GM21619 (cell line): ENCODE data around the gene ERCC4.

Experiments
- ATAC-seq: cut with Tn5 transposase; IDR thresholded peaks from one replicate; pipeline ENCODE4 v1.9.1; 2021; ENCODE audit not compliant: unreplicated experiment

Gene ERCC4

DNA sequence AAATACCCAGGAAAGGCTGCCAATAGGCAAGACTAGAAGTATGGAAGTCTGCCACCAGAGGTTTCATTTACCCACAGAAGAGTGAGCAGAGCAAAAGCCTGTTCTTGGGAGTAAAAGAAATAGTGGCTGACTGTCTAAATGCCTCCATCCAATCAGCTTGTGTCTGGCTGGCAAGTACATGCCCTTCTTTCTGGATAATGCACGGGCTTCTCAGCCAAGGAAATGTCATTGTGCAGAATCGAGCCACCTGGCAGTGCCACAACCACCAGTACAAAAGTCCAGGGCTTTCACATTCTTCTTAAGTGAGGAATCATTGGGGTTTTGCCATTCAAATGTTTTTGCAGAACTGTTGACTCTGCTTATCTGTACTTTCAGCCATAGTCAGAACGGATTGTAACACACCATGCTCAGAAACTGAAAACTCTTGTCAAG is 10.1 kb upstream of the ERCC4 start:
- no peak for ATAC-seq

DNA sequence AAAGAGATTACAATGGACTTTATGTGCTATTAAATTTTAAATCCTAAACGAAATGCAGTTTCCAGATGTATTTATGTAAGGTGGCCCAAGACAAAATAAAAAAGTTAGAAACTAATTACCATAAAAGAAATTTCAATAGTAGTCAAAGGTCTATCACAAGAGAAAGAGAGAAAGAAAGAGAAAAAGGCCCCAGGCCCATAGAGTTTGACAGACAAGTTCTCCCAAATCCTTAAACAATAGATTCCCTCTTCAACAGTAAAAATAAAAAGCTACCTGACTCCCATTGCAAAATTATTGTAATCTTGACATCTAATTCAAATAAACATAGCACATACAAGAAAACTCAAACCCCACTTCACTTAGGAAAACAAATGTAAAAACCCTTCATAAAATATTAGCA is 8.6 kb upstream of the ERCC4 start:
- ATAC-seq: no peak

DNA sequence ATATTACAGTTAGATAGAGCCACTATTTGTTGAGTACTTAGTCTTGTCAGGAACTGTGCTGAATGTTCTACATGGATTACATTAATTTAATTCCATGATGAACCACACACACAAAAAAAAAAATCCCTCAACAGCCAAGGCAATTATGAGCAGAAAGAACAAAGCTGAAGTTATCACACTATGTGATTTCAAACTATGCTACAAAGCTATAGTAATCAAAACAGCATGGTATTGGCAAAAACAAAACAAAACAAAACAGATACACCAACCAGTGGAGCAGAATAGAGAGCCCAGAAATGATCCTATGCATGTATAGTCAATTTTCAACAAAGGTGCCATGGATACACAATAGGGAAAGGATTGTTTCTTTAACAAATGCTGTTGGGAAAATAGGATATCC is 8.1 kb upstream of the ERCC4 start:
- ATAC-seq: no peak

DNA sequence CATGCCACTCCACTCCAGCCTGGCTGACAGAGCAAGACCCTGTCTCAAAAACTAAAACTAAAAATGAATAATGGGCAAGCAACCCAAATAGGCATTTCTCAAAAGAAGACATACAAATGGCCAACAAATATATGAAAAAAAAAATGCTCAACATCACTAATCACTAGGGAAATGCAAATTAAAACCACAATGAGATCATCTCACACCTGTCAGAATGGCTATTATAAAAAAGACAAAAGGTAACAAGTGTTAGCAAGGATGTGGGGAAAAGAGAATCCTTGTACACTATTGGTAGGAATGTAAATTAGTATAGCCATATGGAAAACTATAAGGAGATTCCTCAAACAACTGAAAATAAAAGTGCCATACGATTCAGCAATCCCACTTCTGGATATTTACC is 7.1 kb upstream of the ERCC4 start:
- ATAC-seq: no peak

DNA sequence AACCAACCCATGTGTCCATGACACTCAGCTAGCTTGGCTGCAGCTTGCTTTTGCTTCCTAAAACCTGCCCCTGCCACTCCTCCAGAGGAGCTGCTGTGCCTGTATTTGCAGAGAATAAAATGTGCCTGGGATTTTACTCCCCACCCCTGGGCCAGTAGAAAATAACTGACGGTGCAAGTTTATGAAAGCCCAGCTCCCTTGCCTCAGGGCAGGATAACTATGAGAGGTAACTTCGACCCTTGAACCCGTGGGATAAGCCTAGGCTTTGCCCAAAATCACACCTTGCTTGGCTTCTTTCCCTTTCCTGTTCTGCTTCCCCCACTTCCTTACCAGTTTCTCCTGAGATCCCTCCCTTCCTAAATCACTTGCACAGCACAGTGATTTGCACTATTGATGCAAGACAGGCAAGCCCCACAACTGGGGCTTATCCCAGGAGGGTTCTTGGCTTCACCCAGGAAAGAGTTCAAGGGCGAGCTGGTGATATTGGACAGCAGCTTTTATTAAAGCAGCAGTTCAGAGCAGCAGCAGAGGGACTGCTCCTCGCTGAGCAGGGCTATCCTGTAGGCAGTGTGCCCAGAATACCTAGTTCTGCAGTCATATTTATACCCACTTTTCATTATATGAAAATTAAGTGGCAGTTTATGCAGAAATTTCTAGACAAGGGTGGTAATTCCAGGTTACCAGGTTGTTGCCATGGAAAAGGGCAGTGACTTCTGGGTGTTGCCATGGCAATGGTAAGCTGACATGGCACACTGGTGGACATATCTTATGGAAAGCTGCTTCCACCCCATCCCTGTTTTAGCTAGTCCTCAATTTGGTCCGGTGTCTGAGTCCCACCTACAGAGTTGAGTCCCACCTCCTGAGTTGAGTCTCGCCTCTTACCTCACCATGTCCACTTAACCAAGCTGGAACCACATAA is 6.3 kb upstream of the ERCC4 start:
- ATAC-seq: no peak

DNA sequence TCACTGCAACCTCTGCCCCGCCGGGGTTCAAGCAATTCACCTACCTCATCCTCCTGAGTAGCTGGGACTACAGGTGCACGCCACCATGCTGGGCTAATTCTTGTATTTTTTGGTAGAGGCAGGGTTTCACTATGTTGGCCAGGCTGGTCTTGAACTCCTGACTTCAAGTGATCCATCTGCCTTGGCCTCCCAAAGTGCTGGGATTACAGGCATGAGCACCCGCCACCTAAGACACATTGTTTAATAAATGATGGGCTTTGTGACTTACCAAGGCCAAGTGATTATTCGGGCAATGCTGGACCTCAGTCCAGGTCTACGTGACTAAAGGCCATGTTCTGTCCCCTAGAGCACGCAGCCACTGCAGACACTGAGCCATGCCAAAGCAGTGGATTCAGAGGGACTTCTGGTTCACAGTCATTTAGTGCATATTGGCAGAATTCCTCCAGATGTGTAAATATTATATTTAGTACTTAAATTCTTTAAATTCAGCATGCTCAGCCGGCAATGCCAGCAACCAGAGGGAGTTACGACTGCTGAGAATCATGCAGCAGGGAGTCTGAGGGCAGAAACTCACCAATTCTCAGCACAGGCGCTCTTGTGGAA is 4.8 kb upstream of the ERCC4 start:
- ATAC-seq: no peak

DNA sequence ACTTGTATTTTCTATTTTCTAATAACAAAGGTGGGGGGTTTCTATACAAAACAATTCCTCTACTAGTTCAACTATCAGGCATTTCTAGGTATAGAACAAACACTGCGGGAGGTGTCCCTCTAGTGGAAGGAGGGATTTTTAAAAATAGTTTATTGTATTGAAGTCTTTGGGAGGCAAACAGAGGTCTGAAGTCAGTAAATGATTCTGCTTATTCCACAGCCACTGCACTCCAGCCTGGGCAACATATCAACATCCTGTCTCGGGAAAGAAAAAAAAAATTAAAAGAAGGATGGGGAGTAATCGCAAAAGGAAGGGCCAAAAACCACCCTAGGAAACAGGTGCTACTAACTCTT is 648 bp upstream of the ERCC4 start:
- no peak for ATAC-seq

DNA sequence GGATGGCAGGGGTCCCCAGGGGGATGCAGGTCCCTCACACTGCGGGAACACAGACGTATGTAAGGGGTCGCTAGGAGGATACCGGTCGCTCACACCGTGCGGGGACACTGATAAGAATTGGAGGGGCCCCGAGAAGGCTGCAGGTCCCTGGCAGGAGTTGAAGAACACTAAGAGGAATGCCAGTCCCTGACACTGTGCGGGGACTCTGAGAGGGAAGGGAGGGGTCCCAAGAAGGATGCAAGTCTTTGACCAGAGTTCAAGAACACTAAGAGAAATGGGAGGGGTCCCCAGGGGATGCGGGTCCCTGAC is 510 bp downstream of the ERCC4 start:
- peak; percentile 1 for ATAC-seq

DNA sequence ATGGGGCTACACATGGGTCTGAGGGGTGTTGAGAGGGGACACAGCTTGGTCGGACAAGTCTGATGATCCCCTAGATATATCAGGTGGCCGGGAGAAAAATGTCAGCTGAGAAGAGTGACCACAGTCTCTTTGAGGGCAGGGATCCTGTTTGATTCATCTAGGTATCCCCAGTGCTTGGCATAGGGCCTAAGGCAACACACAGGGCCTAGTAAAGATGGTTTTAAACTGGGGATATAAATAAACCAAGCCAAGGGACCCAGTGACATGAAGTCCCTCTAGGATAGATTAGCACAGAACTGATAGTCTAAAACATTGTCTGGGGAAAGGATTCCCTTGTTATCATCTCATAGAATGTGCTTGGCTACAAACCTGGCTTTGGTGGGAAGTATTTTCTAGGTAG is 1.4 kb downstream of the ERCC4 start:
- ATAC-seq: no peak

DNA sequence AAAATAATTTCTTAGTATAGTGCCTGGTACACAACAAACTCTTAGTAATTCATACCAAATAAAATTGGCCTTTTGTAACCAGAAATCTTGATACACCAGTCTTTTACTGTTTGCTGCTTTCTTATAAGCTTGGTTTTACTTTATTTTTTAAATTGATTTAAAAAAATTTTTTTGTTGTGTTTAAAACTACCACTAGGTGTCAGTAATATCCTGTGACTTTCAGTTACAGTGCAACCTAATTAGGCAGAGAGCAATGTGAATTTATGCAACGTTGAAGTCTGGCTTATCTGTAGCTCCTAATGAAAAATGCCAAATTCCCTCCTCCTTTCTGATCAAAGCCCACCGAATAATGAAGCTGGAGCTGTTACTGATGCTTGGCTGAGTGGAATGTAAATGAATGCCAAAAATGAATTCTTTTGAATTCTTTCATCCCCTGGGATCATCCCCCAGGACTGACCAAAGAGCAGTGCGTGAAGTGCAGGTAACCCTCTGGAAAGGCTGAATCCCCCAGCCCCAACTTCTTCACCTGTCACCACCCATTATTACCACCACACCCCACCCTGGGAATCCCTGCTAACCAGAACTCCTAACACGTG is 3.8 kb downstream of the ERCC4 start:
- ATAC-seq: no peak

DNA sequence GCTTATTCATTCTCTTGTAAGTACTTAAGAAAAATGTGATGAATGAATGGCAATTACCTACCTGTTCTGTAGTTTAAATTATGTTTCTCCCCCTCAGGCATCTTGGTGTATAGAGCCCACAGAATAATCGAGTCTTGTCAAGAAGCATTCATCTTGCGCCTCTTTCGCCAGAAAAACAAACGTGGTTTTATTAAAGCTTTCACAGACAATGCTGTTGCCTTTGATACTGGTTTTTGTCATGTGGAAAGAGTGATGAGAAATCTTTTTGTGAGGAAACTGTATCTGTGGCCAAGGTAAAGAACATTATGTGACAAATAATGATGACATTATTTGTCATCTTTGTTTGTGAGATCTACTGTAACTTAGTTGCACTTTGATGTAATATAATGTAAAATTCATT is 6.5 kb downstream of the ERCC4 start:
- no peak for ATAC-seq

DNA sequence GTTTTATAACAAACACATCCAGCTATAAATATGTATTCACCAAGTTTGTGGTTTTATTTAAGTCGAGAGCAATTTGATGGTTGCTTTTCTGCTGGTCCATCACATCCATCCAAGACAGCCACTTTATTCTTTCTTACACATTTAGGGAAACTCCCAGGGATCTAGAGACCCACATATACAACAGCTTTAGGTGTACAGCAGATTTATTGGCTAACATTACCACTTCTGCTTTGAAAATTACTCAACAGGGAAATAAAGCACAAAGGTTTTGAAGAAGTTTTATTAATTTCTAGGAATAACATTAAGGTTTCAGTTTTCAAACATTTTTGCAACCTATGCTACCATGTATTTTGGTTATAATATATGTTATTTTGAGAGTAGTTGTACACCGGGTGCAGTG is 6.9 kb downstream of the ERCC4 start:
- ATAC-seq: no peak

DNA sequence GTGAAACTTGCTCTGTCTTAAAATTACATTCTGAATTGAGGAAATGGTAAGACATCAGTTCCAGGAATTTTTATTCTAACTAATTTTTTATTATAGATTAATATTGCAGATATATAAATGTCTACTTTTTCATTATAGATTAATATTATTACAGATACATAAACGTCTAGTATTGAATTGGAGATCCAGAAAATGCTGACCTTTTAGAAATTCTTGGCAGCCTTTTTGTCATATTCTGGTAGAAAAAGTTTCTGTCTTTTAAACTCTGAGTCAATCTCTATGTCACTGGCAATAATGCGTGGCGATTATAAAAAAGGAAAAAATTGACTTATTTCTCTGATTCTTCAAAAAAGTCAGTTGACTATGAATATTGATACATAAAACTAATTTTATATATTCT is 8.7 kb downstream of the ERCC4 start:
- ATAC-seq: no peak

DNA sequence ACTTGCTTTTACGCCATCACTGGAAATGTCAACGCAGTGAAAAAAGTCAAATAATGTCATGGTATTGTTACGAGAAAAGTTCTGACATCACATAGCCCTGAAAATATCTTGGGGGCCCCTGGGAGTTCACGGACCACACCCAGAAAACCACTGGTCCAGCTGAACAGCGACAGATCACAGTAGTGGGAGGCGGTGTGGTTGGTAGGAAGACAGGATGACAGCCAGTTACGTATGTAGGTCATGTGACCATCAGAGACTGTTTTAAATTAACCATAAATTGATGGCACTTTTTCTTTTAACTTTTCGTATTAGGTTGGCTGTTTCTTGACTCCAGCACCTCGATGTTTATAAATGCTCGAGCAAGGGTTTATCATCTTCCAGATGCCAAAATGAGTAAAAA is 11.9 kb downstream of the ERCC4 start:
- no peak for ATAC-seq

DNA sequence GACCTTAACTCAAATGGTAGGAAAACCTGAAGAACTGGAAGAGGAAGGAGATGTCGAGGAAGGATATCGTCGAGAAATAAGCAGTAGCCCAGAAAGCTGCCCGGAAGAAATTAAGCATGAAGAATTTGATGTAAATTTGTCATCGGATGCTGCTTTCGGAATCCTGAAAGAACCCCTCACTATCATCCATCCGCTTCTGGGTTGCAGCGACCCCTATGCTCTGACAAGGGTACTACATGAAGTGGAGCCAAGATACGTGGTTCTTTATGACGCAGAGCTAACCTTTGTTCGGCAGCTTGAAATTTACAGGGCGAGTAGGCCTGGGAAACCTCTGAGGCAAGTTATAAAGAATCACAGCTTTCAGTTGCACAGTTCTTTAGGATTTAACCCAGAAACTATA is 15.5 kb downstream of the ERCC4 start:
- ATAC-seq: no peak

DNA sequence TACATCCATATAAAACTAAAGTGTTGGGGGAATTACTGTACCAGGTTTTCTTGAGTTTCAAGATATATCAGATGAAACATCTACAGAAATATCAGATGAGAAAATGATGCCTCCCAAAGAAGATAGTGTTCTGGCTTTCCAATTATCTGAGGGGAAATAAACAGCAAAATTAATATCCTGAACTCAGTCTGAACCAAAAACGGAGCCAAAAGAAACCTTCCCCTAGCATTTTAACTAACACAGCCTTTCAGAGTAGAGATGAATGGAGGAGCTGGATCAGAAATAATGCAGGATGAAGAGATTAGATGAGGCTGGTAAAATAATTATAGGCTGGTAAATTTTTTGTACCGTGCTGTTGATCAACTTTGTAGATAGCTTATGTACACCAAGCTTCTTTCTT is 16.2 kb downstream of the ERCC4 start:
- no peak for ATAC-seq

DNA sequence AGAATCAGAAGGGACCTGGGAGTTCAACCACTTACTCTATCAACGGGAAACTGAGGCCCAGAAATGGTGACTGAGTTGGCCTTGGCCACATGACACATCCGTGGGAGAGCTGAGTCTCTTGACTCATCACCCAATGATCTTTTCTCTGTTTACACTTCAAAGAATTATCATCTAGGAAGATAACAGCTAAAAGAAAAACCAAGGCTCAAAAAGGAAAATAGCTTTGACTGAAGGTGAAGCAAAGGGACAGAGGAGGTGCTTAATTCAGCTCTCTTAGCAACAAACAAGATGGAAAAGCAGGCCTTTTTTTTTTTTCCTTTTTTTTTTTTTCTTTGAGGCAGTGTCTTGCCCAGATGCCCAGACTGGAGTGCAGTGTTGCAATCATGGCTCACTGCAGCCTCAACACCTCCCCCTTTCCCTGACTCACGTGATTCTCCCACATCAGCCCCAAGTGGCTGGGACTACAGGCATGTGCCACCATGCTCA is 16.7 kb downstream of the ERCC4 start:
- ATAC-seq: no peak

DNA sequence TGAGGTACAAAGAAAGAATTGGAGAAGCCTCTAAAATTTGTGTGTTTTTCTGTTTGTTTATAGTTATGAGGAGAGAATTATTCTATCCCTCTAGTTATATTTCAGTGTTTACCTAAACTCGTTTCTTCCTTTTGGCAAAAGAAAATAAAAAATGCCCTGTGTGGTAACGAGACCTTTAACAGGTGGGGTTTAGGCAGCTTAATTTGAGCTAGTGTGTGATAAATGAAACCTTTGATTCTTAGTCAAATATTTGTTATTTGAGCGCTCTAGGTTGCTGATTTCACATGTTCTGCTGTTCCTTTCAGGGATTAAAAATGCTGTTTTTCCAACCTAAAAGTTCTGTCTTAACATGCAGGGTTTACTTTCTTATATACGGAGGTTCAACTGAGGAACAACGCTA is 17.5 kb downstream of the ERCC4 start:
- no peak for ATAC-seq

DNA sequence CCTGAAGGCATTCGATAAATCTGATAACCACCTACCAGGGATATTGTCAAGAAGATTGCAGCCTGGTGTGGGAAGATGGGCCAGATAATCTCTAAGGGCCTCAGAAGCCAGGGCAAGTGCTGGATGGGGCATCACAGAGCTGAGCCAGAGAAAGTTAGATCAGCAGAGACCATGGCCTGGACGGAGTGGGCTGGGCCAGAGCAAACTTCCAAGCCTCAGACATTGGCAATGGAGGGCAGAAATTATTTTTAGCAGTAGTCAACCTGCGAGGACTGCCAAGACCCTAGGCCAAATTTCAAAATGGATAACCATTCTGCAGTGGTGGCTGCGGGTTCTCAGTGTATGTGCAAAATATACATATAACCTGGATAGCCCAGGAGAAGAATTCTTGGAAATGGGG is 18.5 kb downstream of the ERCC4 start:
- ATAC-seq: no peak

DNA sequence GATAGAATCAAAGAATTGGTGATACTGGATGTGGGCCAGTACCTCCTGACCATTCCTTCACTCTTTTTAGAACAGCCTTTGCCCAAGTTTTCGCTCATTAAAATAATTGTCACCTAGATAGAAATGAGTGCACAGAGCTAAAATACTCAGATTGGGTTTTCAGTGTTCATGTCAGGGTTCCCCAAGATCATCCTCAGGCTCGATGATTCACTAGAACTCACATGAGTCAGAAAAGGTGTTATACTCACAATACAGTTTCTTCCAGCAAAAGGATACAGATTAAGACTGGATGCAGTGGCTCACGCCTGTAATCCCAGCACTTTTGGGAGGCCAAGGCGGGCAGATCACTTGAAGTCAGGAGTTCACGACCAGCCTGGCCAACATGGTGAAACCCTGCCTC is 19.9 kb downstream of the ERCC4 start:
- no peak for ATAC-seq

DNA sequence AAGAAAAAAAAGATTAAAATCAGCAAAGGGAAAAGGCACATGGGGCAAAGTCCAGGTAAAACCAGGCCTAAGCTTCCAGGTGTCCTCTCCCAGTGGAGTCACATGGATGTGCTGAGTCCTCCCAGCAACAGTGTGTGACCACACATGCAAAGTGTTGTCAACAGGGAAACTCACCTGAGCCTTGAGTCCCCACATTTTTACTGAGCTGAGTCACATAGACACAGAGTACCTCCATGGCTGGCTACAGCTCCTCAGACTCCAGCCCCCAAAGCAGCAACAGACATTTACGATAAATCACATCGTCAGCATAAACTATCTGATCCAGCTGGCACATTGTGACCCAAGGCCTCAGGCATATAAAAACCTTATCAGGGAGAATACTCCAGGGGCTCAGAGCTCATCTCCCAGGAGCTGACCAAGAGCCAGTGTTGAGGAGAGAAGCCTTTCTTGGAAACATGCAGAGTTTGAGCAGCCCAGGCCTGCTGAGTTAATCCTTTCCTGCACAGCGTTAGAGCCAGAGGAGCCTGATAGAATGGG is 20.5 kb downstream of the ERCC4 start:
- ATAC-seq: no peak

DNA sequence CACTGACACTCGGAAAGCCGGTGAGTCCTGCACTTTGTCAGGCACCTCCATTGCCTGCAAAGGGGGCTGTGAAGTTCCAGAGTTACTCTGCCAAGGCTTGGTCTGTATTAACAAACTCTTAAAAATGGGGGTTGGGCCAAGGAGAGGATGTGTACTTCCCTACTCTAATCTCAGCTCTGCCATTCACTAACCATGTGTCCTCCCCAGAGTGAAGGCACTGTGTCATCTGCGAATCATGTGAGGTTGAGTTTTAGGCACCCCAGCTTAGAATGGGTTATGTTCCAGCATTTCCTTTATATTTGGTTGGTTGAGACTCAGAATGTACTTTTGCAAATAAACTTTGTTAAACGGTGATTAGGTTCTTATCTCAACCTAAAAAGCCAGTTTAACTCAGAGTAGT is 24.9 kb downstream of the ERCC4 start:
- no peak for ATAC-seq
